GM23248 (cell line): ENCODE data around the gene GRIN1.

Experiments used
- EZH2 ChIP-seq: fragments of 200-600 bp; sonication (generic); IDR thresholded peaks from 2 replicates; pipeline ENCODE4 v1.6.1; 2018; ENCODE audit warnings: antibody characterized with exemption, mild to moderate bottlenecking; ENCODE audit not compliant: insufficient read depth, poor library complexity, severe bottlenecking
- EZH2phosphoT487 ChIP-seq: fragments of 200-600 bp; sonication (generic); IDR thresholded peaks from 2 replicates; pipeline ENCODE4 v1.6.1; 2018; ENCODE audit warnings: antibody characterized with exemption, moderate library complexity, mild to moderate bottlenecking, low read depth; ENCODE audit not compliant: insufficient read depth

GRCh38 chr9:137216188-137216965 lies 77.4 kb downstream of the GRIN1 start:
- no peak for TF ChIP-seq EZH2
- TF ChIP-seq EZH2phosphoT487: no peak
